ENCODE measurements around the gene PPIA. TPM values are rescaled to one million over a fixed set of nuclear protein-coding genes. Genes with fewer than 3 reads are reported as not detected.

Gene PPIA
- total RNA-seq, 3 donors from 2014 or later (not counting 1 experiment from before 2014, with no cell fraction given): 701 to 727 (median 718) TPM

DNA sequence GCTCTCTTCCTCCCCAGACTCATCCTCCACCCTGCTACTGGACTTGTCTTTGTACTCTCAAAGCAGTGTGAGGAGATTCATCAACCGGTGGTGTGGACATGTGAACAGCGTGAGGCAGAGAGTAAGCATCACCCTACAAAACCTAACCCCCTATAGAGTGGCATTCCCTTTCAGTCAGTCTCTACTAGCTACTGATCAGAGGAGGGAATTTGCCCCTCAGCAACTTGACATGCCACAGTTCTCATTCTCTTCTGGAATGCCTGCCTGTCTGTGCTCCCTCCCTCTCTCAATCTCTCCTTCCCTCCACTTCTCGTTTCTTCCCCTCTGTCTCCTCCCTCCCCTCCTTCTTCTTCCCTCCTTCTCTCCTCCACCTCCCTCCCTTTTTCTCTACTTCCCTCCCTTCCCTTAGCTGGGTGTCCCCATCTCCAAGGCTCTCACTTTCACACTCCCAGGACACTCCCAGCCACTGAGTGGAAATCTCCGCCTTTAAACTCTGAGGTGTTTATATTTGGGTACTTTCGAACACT is 26.8 kb downstream of the PPIA start:
- ATAC-seq (peak in 1 of 3 donors; percentile 12), DNase-seq (no peak)
- H3K27ac ChIP-seq (ENCODE audit: low read length): no peak overlapping the region

DNA sequence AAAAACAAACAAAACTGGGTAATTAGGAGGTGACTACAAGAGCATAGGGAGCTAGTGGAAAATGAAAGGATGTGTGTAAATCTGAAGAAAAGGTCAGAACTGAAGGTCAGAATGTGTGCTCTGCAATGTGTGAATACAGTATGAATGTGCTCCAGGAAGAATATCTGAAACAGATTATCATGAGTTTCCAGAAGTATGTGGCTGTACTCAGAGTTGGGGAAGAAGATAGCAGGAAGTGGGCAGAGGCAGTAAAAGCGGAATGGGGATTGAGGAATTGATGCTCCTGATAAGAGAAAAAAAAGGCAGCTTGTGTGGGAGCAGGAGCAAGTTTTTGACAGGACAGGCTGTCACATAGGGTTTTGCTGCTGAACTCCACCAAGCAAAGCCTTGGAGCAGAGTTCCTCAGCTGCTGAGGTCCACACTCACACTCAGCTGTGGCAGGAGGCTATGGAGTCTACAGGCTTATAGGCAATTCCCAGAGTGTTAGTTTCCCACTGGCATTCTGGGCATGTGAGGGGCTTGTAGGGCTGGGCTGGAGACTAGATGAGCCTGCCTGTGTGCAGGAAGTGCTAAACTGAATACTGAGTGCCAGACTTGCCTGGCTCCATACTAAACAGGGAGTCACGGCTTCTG is 28.5 kb downstream of the PPIA start:
- ATAC-seq (peak in 1 of 3 donors; percentile 9), DNase-seq (no peak)
- no peak overlapping the region for H3K27ac ChIP-seq (ENCODE audit: low read length)
- Mint-ChIP-seq H3K27ac (peak overlapping the region; percentile 12 to 59), H3K4me3 (no peak overlapping the region), H3K9me3 (no peaks in the 10 kb centered on the region), H3K4me1 (peaks cover 19 to 20% of the 10 kb centered on the region in 2 donors), H3K36me3 (peaks cover 4% of the 10 kb centered on the region), H3K27me3 (ENCODE audit: low read depth in 2 of 2) (no peaks in the 10 kb centered on the region)
- no peak overlapping the region for H3K4me3 ChIP-seq (ENCODE audit: low read length)
- H3K9me3 ChIP-seq (ENCODE audit: control insufficient read depth, insufficient read depth, low read length): no peaks in the 10 kb centered on the region
- TF ChIP-seq, protein P1, sequence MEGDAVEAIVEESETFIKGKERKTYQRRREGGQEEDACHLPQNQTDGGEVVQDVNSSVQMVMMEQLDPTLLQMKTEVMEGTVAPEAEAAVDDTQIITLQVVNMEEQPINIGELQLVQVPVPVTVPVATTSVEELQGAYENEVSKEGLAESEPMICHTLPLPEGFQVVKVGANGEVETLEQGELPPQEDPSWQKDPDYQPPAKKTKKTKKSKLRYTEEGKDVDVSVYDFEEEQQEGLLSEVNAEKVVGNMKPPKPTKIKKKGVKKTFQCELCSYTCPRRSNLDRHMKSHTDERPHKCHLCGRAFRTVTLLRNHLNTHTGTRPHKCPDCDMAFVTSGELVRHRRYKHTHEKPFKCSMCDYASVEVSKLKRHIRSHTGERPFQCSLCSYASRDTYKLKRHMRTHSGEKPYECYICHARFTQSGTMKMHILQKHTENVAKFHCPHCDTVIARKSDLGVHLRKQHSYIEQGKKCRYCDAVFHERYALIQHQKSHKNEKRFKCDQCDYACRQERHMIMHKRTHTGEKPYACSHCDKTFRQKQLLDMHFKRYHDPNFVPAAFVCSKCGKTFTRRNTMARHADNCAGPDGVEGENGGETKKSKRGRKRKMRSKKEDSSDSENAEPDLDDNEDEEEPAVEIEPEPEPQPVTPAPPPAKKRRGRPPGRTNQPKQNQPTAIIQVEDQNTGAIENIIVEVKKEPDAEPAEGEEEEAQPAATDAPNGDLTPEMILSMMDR (IDR thresholded peaks at IDR 0.05): no peak
- intact Hi-C loops (cut with micrococcal nuclease): no loop called here
- no peaks in the 10 kb centered on the region for H3K27me3 ChIP-seq (ENCODE audit: control insufficient read depth, insufficient read depth, low read length)
- peaks cover 28% of the 10 kb centered on the region for H3K36me3 ChIP-seq (ENCODE audit: control insufficient read depth, insufficient read depth, low read length)
- WGBS (ENCODE audit: insufficient coverage): 75% methylated on average over 2 of the region's 2 CpGs
- peaks cover 12% of the 10 kb centered on the region for H3K4me1 ChIP-seq (ENCODE audit: control insufficient read depth, insufficient read depth, low read length)

More for the DNA sequence above, 26.8 kb downstream of the PPIA start:
- Mint-ChIP-seq H3K36me3 (no peaks in the 10 kb centered on the region), H3K4me3 (no peak overlapping the region), H3K4me1 (peaks cover 19 to 20% of the 10 kb centered on the region in 2 donors), H3K27ac (peak overlapping the region; percentile 12 to 59), H3K9me3 (no peaks in the 10 kb centered on the region), H3K27me3 (ENCODE audit: low read depth in 2 of 2) (no peaks in the 10 kb centered on the region)
- Histone ChIP-seq H3K36me3 (ENCODE audit: control insufficient read depth, insufficient read depth, low read length) (peaks cover 12% of the 10 kb centered on the region), H3K9me3 (ENCODE audit: control insufficient read depth, insufficient read depth, low read length) (no peaks in the 10 kb centered on the region), H3K4me1 (ENCODE audit: control insufficient read depth, insufficient read depth, low read length) (peaks cover 12% of the 10 kb centered on the region), H3K4me3 (ENCODE audit: low read length) (no peak overlapping the region), H3K27me3 (ENCODE audit: control insufficient read depth, insufficient read depth, low read length) (no peaks in the 10 kb centered on the region)
- 83% methylated on average over 3 of the region's 5 CpGs for WGBS (ENCODE audit: insufficient coverage)
- intact Hi-C loops (cut with micrococcal nuclease): no loop called here
- TF ChIP-seq, protein P1 (IDR thresholded peaks at IDR 0.05): no peak

- Histone ChIP-seq H3K36me3 (ENCODE audit: control insufficient read depth, insufficient read depth, low read length) (peaks cover 48% of the 10 kb centered on the region), H3K9me3 (ENCODE audit: control insufficient read depth, insufficient read depth, low read length) (no peaks in the 10 kb centered on the region), H3K4me3 (ENCODE audit: low read length) (no peak overlapping the region), H3K4me1 (ENCODE audit: control insufficient read depth, insufficient read depth, low read length) (no peaks in the 10 kb centered on the region), H3K27me3 (ENCODE audit: control insufficient read depth, insufficient read depth, low read length) (no peaks in the 10 kb centered on the region), H3K27ac (ENCODE audit: low read length) (no peak overlapping the region)
- TF ChIP-seq, protein P1 (IDR thresholded peaks at IDR 0.05): no peak
- DNase-seq (no peak), ATAC-seq (no peak)
- H3K27me3 Mint-ChIP-seq (ENCODE audit: low read depth in 2 of 2): no peaks in the 10 kb centered on the region
- H3K9me3 Mint-ChIP-seq: no peaks in the 10 kb centered on the region
- H3K27ac Mint-ChIP-seq: peak overlapping the region; percentile 50 to 58
- H3K36me3 Mint-ChIP-seq: peaks cover 8% of the 10 kb centered on the region
- H3K4me1 Mint-ChIP-seq: peaks cover 4 to 9% of the 10 kb centered on the region in 2 donors
- WGBS (ENCODE audit: insufficient coverage): 86% methylated on average over 1 of the region's 3 CpGs
- H3K4me3 Mint-ChIP-seq: no peak overlapping the region
- intact Hi-C loops (cut with micrococcal nuclease): no loop called here
These were observed 31.1 kb downstream of the PPIA start for GRCh38 chr7:44827567-44827966.

All from natural killer cell (primary cell).